GM12878 (cell line): Measurements from ENCODE around the gene CLASP1.

ENCODE experiments used
- EZH2 ChIP-seq: IDR thresholded peaks from 2 replicates; pipeline ENCODE4 v1.6.1; 2012; ENCODE audit warnings: low read depth, mild to moderate bottlenecking, control low read depth, inconsistent platforms, low read length, borderline replicate concordance; ENCODE audit not compliant: control insufficient read depth
- POLR2AphosphoS5 ChIP-seq: IDR thresholded peaks from 2 replicates; pipeline ENCODE4 v1.6.1; 2011; ENCODE audit warnings: mild to moderate bottlenecking, low read length, inconsistent platforms
- SIN3A ChIP-seq: IDR thresholded peaks from 2 replicates; pipeline ENCODE4 v1.6.1; 2012; ENCODE audit warnings: low read depth, low read length, improper control_type of control experiment
- TF ChIP-seq, protein P1 (sequence below), 3 experiments: IDR thresholded peaks in 2 of 3; conservative IDR thresholded peaks in 1 of 3; 2 replicates each; pipeline ENCODE4 v1.5.1; 2011; ENCODE audit warnings: low read depth in 3 of 3, low read length in 3 of 3, mild to moderate bottlenecking in 3 of 3, control low read depth in 2 of 3, moderate library complexity in 2 of 3, inconsistent platforms in 1 of 3, mixed read lengths in 1 of 3; ENCODE audit not compliant: control insufficient read depth in 2 of 3, insufficient read depth in 1 of 3; ENCODE audit errors: extremely low read depth in 1 of 3

DNA sequence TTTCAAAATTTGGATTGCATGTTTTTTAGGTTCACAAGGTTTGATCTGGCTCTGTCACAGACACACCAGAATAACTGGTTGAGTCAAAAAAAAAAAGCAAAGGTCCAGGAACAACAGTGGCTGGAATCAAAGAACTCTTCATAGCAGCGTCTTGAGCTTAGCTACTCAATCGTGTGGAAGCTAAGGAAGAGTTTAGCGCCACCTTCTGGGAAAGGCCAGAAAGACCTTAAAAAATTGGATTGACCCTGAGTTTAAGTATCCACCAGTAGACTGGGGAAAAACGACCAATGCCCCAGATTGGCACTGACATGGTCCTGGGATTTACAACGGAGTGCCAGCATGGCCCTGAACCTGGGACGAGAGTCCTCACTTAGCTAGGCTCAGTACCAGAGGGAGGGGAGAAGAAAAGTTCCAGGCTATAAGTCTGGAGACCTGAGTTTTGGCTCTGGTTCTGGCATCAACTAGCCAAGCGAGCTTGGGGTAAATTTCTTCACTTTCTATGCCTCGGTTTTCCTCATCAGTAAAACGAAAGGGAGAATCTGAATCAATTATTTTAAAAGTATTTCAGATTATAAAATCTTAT lies 293.1 kb downstream of the CLASP1 start:
- TF ChIP-seq POLR2AphosphoS5 (no peak), EZH2 (no peak), SIN3A (no peak)
- TF ChIP-seq, protein P1, sequence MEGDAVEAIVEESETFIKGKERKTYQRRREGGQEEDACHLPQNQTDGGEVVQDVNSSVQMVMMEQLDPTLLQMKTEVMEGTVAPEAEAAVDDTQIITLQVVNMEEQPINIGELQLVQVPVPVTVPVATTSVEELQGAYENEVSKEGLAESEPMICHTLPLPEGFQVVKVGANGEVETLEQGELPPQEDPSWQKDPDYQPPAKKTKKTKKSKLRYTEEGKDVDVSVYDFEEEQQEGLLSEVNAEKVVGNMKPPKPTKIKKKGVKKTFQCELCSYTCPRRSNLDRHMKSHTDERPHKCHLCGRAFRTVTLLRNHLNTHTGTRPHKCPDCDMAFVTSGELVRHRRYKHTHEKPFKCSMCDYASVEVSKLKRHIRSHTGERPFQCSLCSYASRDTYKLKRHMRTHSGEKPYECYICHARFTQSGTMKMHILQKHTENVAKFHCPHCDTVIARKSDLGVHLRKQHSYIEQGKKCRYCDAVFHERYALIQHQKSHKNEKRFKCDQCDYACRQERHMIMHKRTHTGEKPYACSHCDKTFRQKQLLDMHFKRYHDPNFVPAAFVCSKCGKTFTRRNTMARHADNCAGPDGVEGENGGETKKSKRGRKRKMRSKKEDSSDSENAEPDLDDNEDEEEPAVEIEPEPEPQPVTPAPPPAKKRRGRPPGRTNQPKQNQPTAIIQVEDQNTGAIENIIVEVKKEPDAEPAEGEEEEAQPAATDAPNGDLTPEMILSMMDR (IDR thresholded peaks at IDR 0.05 in 2 of 3, conservative IDR thresholded peaks at IDR 0.05 in 1 of 3; ENCODE audit: control insufficient read depth in 2 of 3, extremely low read depth in 1 of 3, insufficient read depth in 1 of 3, low read depth in 3 of 3, low read length in 3 of 3) = peak; percentile 54 to 64 (median 55)
